H1 (cell line): ENCODE data around the gene RRP9. TPM values are rescaled to one million over a fixed set of nuclear protein-coding genes. Genes with fewer than 3 reads are reported as not detected.

Experiments used
- ASH2L ChIP-seq: fragments of 200-600, 300-600 bp; sonication (generic); IDR thresholded peaks from one replicate; pipeline ENCODE4 v1.7.1; 2017; ENCODE audit warnings: low read length
- CTCF ChIP-seq, 3 experiments: IDR thresholded peaks; 1 replicate in 2 of 3; 2 replicates in 1 of 3; pipeline versions ENCODE4 v1.5.1 to v1.6.1; 2011; ENCODE audit warnings: low read length in 3 of 3, mild to moderate bottlenecking in 3 of 3, inconsistent platforms in 2 of 3, low read depth in 1 of 3, moderate library complexity in 1 of 3; ENCODE audit not compliant: insufficient read depth in 1 of 3; ENCODE audit errors: control extremely low read depth in 1 of 3
- POLR2A ChIP-seq, 2 experiments: IDR thresholded peaks; 1 replicate in 1 of 2; 2 replicates in 1 of 2; pipeline ENCODE4 v1.6.1; 2011; ENCODE audit warnings: low read depth in 2 of 2, low read length in 2 of 2, mild to moderate bottlenecking in 2 of 2; ENCODE audit errors: control extremely low read depth in 1 of 2
- polyA plus RNA-seq, 7 experiments: library from polyadenylated mRNA; depleted of rRNA in 3 of 7; stranded (reverse) in 5 of 7; unstranded in 2 of 7; fragments of >200 nt in 5 of 7; fragments of 200-250 nt in 2 of 7; gene quantifications; 1 replicate in 5 of 7; 2 replicates in 1 of 7; 4 replicates in 1 of 7; pipeline versions ENCODE4 v1.2.1 to v1.2.3, GENCODE V29; 2011 to 2013; ENCODE audit warnings: missing spikeins in 2 of 7, mixed read lengths in 2 of 7
- total RNA-seq: library from RNA; stranded (reverse); fragmentation: NEBNext Ultra II Directional; extraction: Animal tissue kit (Norgen Biotek cat#: 25700); gene quantifications from 2 replicates; pipeline ENCODE4 v1.2.1, GENCODE V29; 2021

Gene RRP9
- total and polyA plus RNA-seq, 2 of the 8 experiments (the other 6 are each of a cell fraction or from before 2014, with no cell fraction given) = 55.6 to 68.9 TPM

- TF ChIP-seq ASH2L (no peak), CTCF (IDR thresholded peaks at IDR 0.05; ENCODE audit: control extremely low read depth in 1 of 3, insufficient read depth in 1 of 3, low read depth in 1 of 3, low read length in 3 of 3) (no peak), POLR2A (IDR thresholded peaks at IDR 0.05; ENCODE audit: control extremely low read depth in 1 of 2, low read depth in 2 of 2, low read length in 2 of 2) (no peak)
Measured at GRCh38 chr3:51908026-51908425, 33.7 kb downstream of the RRP9 start (continued).
